GM19395 (cell line): ENCODE data around the gene FOXP1.

Source experiments
- ATAC-seq: cut with Tn5 transposase; IDR thresholded peaks from one replicate; pipeline ENCODE4 v1.9.1; 2021; ENCODE audit warnings: mild to moderate bottlenecking, moderate library complexity; ENCODE audit not compliant: unreplicated experiment

FOXP1 gene

GRCh38 chr3:71587958-71588357 lies 4.4 kb upstream of the FOXP1 start:
- ATAC-seq = no peak

- no peak for ATAC-seq
These were observed 3.3 kb upstream of the FOXP1 start for GRCh38 chr3:71586810-71587242.

- ATAC-seq = no peak
These were observed 2.6 kb upstream of the FOXP1 start for GRCh38 chr3:71585887-71586809.

- no peak for ATAC-seq
These were observed 1.6 kb upstream of the FOXP1 start for GRCh38 chr3:71585131-71585530.

- ATAC-seq = no peak
These were observed 975 bp upstream of the FOXP1 start for GRCh38 chr3:71584394-71585011.

- ATAC-seq = no peak
These were observed 639 bp downstream of the FOXP1 start for GRCh38 chr3:71582612-71583565.

- no peak for ATAC-seq
These were observed 1.4 kb downstream of the FOXP1 start for GRCh38 chr3:71582036-71582611.

- ATAC-seq = no peak
These were observed 2.0 kb downstream of the FOXP1 start for GRCh38 chr3:71581457-71582035.

GRCh38 chr3:71580636-71581456 lies 2.7 kb downstream of the FOXP1 start:
- no peak for ATAC-seq

GRCh38 chr3:71579935-71580406 lies 3.6 kb downstream of the FOXP1 start:
- no peak for ATAC-seq

GRCh38 chr3:71579326-71579934 lies 4.1 kb downstream of the FOXP1 start:
- no peak for ATAC-seq

GRCh38 chr3:71578054-71578751 lies 5.3 kb downstream of the FOXP1 start:
- no peak for ATAC-seq

GRCh38 chr3:71577011-71577410 lies 6.5 kb downstream of the FOXP1 start:
- ATAC-seq = no peak

- ATAC-seq = no peak
These were observed 8.1 kb downstream of the FOXP1 start for GRCh38 chr3:71575433-71575832.

- ATAC-seq = no peak
These were observed 10.3 kb downstream of the FOXP1 start for GRCh38 chr3:71573181-71573580.

GRCh38 chr3:71570546-71570945 lies 13.0 kb downstream of the FOXP1 start:
- ATAC-seq = no peak

GRCh38 chr3:71568207-71568606 lies 15.3 kb downstream of the FOXP1 start:
- no peak for ATAC-seq

- ATAC-seq = no peak
These were observed 16.8 kb downstream of the FOXP1 start for GRCh38 chr3:71566776-71567175.
